Upper lobe of left lung (tissue), 6 donors: ENCODE results near the gene EIF4G3. TPM values are rescaled to one million over a fixed set of nuclear protein-coding genes. Genes with fewer than 3 reads are reported as not detected.
"Not testable (repeated sequence)": the region's sequence is repeated elsewhere in the genome, so short reads cannot be mapped to it uniquely, and the experiment has no call there.

Experiments
- ATAC-seq, 2 donors: fragments of 200-7000 bp; cut with Tn5 transposase; one replicate each; pipeline ENCODE4 v1.9.1; 2022; ENCODE audit warnings: mild to moderate bottlenecking in 2 of 2, moderate library complexity in 2 of 2; ENCODE audit not compliant: low FRiP score in 2 of 2
- DNase-seq, 2 donors: peaks; one replicate each; pipeline ENCODE4 v3.0.0-alpha.2; 2019 to 2020
- H3K27ac ChIP-seq, 4 donors: fragments of 200-600 bp; sonication (generic); one replicate each; pipeline ENCODE4 v1.5.1; 2016 to 2019
- H3K27me3 ChIP-seq, 4 donors: fragments of 200-600 bp; sonication (generic); one replicate each; pipeline ENCODE4 v1.5.1; 2017 to 2019
- H3K36me3 ChIP-seq, 4 donors: fragments of 200-600 bp; sonication (generic); one replicate each; pipeline ENCODE4 v1.5.1; 2016 to 2019
- H3K4me1 ChIP-seq, 4 donors: fragments of 200-600 bp; sonication (generic); one replicate each; pipeline ENCODE4 v1.5.1; 2018 to 2019
- H3K4me3 ChIP-seq, 4 donors: fragments of 200-600 bp; sonication (generic); one replicate each; pipeline ENCODE4 v1.5.1; 2017 to 2019; ENCODE audit warnings: mild to moderate bottlenecking in 2 of 4, moderate library complexity in 1 of 4
- H3K9me3 ChIP-seq, 4 donors: fragments of 200-600 bp; sonication (generic); one replicate each; pipeline ENCODE4 v1.5.1; 2018 to 2019
- CTCF ChIP-seq, 6 experiments: fragments of 450-650 bp in 4 of 6; fragments of 200-600 bp in 2 of 6; sonication (generic) in 2 of 6; IDR thresholded peaks; one replicate each; pipeline ENCODE4 v1.5.1; 2016 to 2019; ENCODE audit warnings: antibody characterized with exemption in 6 of 6
- EP300 ChIP-seq, 4 donors: sonication (generic); formaldehyde crosslinking; IDR thresholded peaks; one replicate each; pipeline ENCODE4 v1.5.1; 2017; ENCODE audit warnings: antibody characterized with exemption in 4 of 4, control low read depth in 2 of 4
- POLR2A ChIP-seq, 4 donors: fragments of 450-650 bp; IDR thresholded peaks; one replicate each; pipeline ENCODE4 v1.5.1; 2016 to 2017; ENCODE audit warnings: antibody characterized with exemption in 4 of 4, mild to moderate bottlenecking in 2 of 4
- POLR2AphosphoS5 ChIP-seq, 2 donors: sonication (generic); formaldehyde crosslinking; IDR thresholded peaks; one replicate each; pipeline ENCODE4 v1.5.1; 2017; ENCODE audit warnings: antibody characterized with exemption in 2 of 2
- WGBS, 2 donors: methylation state at CpG; one replicate each; pipeline ENCODE4 v1.1.5; 2017 to 2018; 5-methylcytosine and 5-hydroxymethylcytosine counted together
- total RNA-seq, 6 donors: library from RNA; depleted of rRNA in 4 of 6; stranded (reverse); fragments of >200 nt in 4 of 6; gene quantifications; one replicate each; pipeline versions ENCODE4 v1.1.0 to v1.2.1, GENCODE V29; 2016 to 2021
- donor health status: DM: no; HTN: no; CAD: no; lungs with moderate emphysema.
- donor health status: DM: no; HTN: yes; CAD: no; lungs with severe emphysema.

Gene EIF4G3
- total RNA-seq, 6 donors from 2014 or later, result 23.7 to 75.4 (median 38.3) TPM

DNA sequence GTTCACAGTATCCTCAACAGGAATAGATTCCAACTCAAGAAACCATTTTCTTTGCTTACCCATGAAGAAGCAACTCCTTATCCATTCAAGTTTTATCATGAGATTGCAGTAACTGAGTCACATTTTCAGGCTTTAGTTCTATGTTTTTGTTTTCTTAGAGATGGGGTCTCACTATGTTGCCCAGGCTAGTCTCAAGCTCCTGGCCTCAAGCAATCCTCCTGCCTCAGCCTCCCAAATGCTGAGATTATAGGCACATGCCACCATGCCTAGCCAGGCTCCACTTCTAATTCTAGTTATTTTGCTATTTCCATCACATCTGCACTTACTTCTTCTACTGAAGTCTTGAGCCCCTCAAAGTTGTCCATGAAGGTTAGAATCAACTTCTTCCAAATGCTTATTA lies 246.3 kb downstream of the EIF4G3 start:
- Histone ChIP-seq H3K27me3 (no peaks in the 10 kb centered on the region), H3K36me3 (peaks cover 0 to 11% (median 0%) of the 10 kb centered on the region in 4 donors), H3K4me3 (no peak overlapping the region), H3K9me3 (no peaks in the 10 kb centered on the region), H3K27ac (no peak overlapping the region), H3K4me1 (no peaks in the 10 kb centered on the region)
- TF ChIP-seq CTCF (IDR thresholded peaks at IDR 0.05) (no peak), POLR2AphosphoS5 (IDR thresholded peaks at IDR 0.05) (no peak), POLR2A (IDR thresholded peaks at IDR 0.05) (no peak), EP300 (IDR thresholded peaks at IDR 0.05) (no peak)
- ATAC-seq (no peak), DNase-seq (no peak)

GRCh38 chr1:20928146-20928545 lies 248.6 kb downstream of the EIF4G3 start:
- TF ChIP-seq POLR2A (IDR thresholded peaks at IDR 0.05) (no peak), CTCF (IDR thresholded peaks at IDR 0.05) (no peak), EP300 (IDR thresholded peaks at IDR 0.05) (no peak), POLR2AphosphoS5 (IDR thresholded peaks at IDR 0.05) (no peak)
- no peak for ATAC-seq
- Histone ChIP-seq H3K27ac (no peak overlapping the region), H3K9me3 (no peaks in the 10 kb centered on the region), H3K36me3 (peaks cover 0 to 11% (median 0%) of the 10 kb centered on the region in 4 donors), H3K4me1 (no peaks in the 10 kb centered on the region), H3K4me3 (no peak overlapping the region), H3K27me3 (no peaks in the 10 kb centered on the region)
- DNase-seq, result no peak
- 77 to 84% methylated on average over 4 of the region's 4 CpGs for WGBS, 2 donors

- no peak for ATAC-seq
- 93 to 96% methylated on average over 3 of the region's 3 CpGs for WGBS, 2 donors
Observed at GRCh38 chr1:20921285-20921684, 255.4 kb downstream of the EIF4G3 start.

GRCh38 chr1:20913242-20913641 lies 263.5 kb downstream of the EIF4G3 start:
- H3K9me3 ChIP-seq, result no peaks in the 10 kb centered on the region
- no peak for TF ChIP-seq EP300 (IDR thresholded peaks at IDR 0.05)
- no peak for TF ChIP-seq POLR2AphosphoS5 (IDR thresholded peaks at IDR 0.05)
- no peak for TF ChIP-seq POLR2A (IDR thresholded peaks at IDR 0.05)
- TF ChIP-seq CTCF (IDR thresholded peaks at IDR 0.05), result no peak
- DNase-seq (no peak), ATAC-seq (no peak)
- no peaks in the 10 kb centered on the region for H3K4me1 ChIP-seq
- 96 to 100% methylated on average over 2 of the region's 2 CpGs for WGBS, 2 donors
- no peaks in the 10 kb centered on the region for H3K36me3 ChIP-seq
- H3K4me3 ChIP-seq, result no peak overlapping the region
- no peaks in the 10 kb centered on the region for H3K27me3 ChIP-seq
- H3K27ac ChIP-seq, result no peak overlapping the region

More at GRCh38 chr1:20921285-20921684, 255.4 kb downstream of the EIF4G3 start:
- H3K9me3 ChIP-seq, result no peaks in the 10 kb centered on the region
- no peaks in the 10 kb centered on the region for H3K27me3 ChIP-seq
- TF ChIP-seq POLR2A (IDR thresholded peaks at IDR 0.05), result no peak
- TF ChIP-seq CTCF (IDR thresholded peaks at IDR 0.05), result no peak
- no peak for TF ChIP-seq POLR2AphosphoS5 (IDR thresholded peaks at IDR 0.05)
- no peak for TF ChIP-seq EP300 (IDR thresholded peaks at IDR 0.05)
- no peak for DNase-seq
- no peaks in the 10 kb centered on the region for H3K36me3 ChIP-seq
- no peak overlapping the region for H3K27ac ChIP-seq
- H3K4me1 ChIP-seq, result no peaks in the 10 kb centered on the region
- no peak overlapping the region for H3K4me3 ChIP-seq

- H3K4me3 ChIP-seq, H3K36me3 ChIP-seq, DNase-seq, H3K4me1 ChIP-seq, H3K27me3 ChIP-seq, ATAC-seq, H3K9me3 ChIP-seq, H3K27ac ChIP-seq: not testable (repeated sequence)
- WGBS, 2 donors, result 83 to 100% methylated on average over 2 of the region's 2 CpGs
Observed at GRCh38 chr1:20907526-20907925, 269.2 kb downstream of the EIF4G3 start.
